Lower leg skin (tissue), 3 donors: Measurements from ENCODE around the gene CSNK1D.

Experiments used
- CTCF ChIP-seq, 3 donors: fragments of 450-650 bp; IDR thresholded peaks; one replicate each; pipeline ENCODE4 v1.5.1; 2016; ENCODE audit warnings: antibody characterized with exemption in 3 of 3, mild to moderate bottlenecking in 3 of 3, moderate library complexity in 2 of 3
- POLR2A ChIP-seq, 2 donors: fragments of 450-650 bp; IDR thresholded peaks; one replicate each; pipeline ENCODE4 v1.6.1; 2016 to 2017; ENCODE audit warnings: antibody characterized with exemption in 2 of 2, mild to moderate bottlenecking in 1 of 2, moderate library complexity in 1 of 2

GRCh38 chr17:82318772-82319606 is 45.5 kb upstream of the CSNK1D start:
- TF ChIP-seq CTCF (IDR thresholded peaks at IDR 0.05) = no peak
- TF ChIP-seq POLR2A (IDR thresholded peaks at IDR 0.05) = no peak
